HCT116 (cell line): ENCODE measurements around the gene CLIP2. TPM values are rescaled to one million over a fixed set of nuclear protein-coding genes. Genes with fewer than 3 reads are reported as not detected.

Experiments used
- ATAC-seq: fragments of 200-7000 bp; cut with Tn5 transposase; 2 replicates; pipeline ENCODE4 v1.9.1; 2020; ENCODE audit warnings: mild to moderate bottlenecking, moderate library complexity
- BruUV-seq: library from RNA; stranded (reverse); fragments of 400-500 nt; replicated peaks from 2 replicates; lab custom pipeline; 2021; lab: Mats Ljungman, UMichigan
- CTCF ChIA-PET: fragments of 300-600 bp; sonication (Branson Sonifier 250); formaldehyde crosslinking; loops from one replicate; lab custom pipeline; 2021; ENCODE audit warnings: antibody characterized with exemption; lab: Charles Lee
- POLR2A ChIA-PET: fragments of 300-600, 350-600 bp; sonication (Branson Sonifier 250); formaldehyde crosslinking; loops from one replicate; lab custom pipeline; 2021; ENCODE audit warnings: antibody characterized with exemption; lab: Charles Lee
- RAD21 ChIA-PET, 2 experiments: fragments of 300-600 bp; sonication (Branson Sonifier 250); formaldehyde crosslinking; loops; one replicate each; lab custom pipeline; 2023; ENCODE audit warnings: low total read pairs in 2 of 2; ENCODE audit not compliant: uncharacterized antibody in 2 of 2, unreplicated experiment in 2 of 2, low non-redundant PET in 1 of 2; lab: Charles Lee
- DNase-seq: peaks from one replicate; pipeline ENCODE4 v3.0.0-alpha.2; 2010; ENCODE audit warnings: low read depth, low spot score
- H2AFZ ChIP-seq: fragments of 200-600 bp; shearing (Covaris generic), sonication (generic); 2 replicates; pipeline ENCODE4 v1.6.1; 2017; ENCODE audit warnings: low read depth, mixed run types, mixed read lengths, antibody characterized with exemption, low read length; ENCODE audit not compliant: poor library complexity, severe bottlenecking
- H3K27ac ChIP-seq: 2 replicates; pipeline ENCODE4 v1.5.1; 2012; ENCODE audit warnings: low read depth, low read length
- H3K27me3 ChIP-seq: fragments of 200-600 bp; sonication (generic); 2 replicates; pipeline ENCODE4 v1.6.1; 2016; ENCODE audit warnings: mixed run types, low read length, mixed read lengths; ENCODE audit not compliant: insufficient read depth
- H3K36me3 ChIP-seq, 2 experiments: fragments of 200-500 bp in 1 of 2; fragments of 200-600 bp in 1 of 2; sonication (Bioruptor generic) in 1 of 2; sonication (generic) in 1 of 2; 2 replicates each; pipeline versions ENCODE4 v1.5.1 to v1.6.1; 2014 to 2016; ENCODE audit warnings: low read length in 2 of 2, inconsistent platforms in 1 of 2, mixed read lengths in 1 of 2, mixed run types in 1 of 2; ENCODE audit not compliant: insufficient read depth in 2 of 2, control insufficient read depth in 1 of 2
- H3K4me1 ChIP-seq, 2 experiments: fragments of 200-600 bp in 1 of 2; sonication (generic) in 1 of 2; 2 replicates each; pipeline versions ENCODE4 v1.5.1 to v1.6.1; 2012 to 2017; ENCODE audit warnings: low read length in 2 of 2, inconsistent platforms in 1 of 2, mild to moderate bottlenecking in 1 of 2, mixed read lengths in 1 of 2, mixed run types in 1 of 2, moderate library complexity in 1 of 2; ENCODE audit not compliant: insufficient read depth in 2 of 2, control insufficient read depth in 1 of 2
- H3K4me2 ChIP-seq: fragments of 200-600 bp; sonication (generic); 2 replicates; pipeline ENCODE4 v1.6.1; 2017; ENCODE audit warnings: mixed run types, low read length, mixed read lengths
- H3K4me3 ChIP-seq, 2 experiments: fragments of 200-600 bp in 1 of 2; sonication (generic) in 1 of 2; replicated peaks in 1 of 2; 2 replicates each; pipeline ENCODE4 v1.5.1; 2011 to 2016; ENCODE audit warnings: low read length in 2 of 2, control low read depth in 1 of 2, low read depth in 1 of 2, mild to moderate bottlenecking in 1 of 2, mixed read lengths in 1 of 2, mixed run types in 1 of 2
- H3K79me2 ChIP-seq: fragments of 200-600 bp; sonication (generic); 2 replicates; pipeline ENCODE4 v1.6.1; 2017; ENCODE audit warnings: mild to moderate bottlenecking, mixed run types, low read length, moderate library complexity, mixed read lengths; ENCODE audit not compliant: insufficient read depth
- H3K9ac ChIP-seq: fragments of 200-600 bp; sonication (generic); 2 replicates; pipeline ENCODE4 v1.6.1; 2016; ENCODE audit warnings: low read length, mixed read lengths
- H3K9me2 ChIP-seq: fragments of 200-600 bp; sonication (generic), shearing (Covaris generic); 2 replicates; pipeline ENCODE4 v1.6.1; 2017; ENCODE audit warnings: mixed run types, mild to moderate bottlenecking, moderate library complexity; ENCODE audit not compliant: insufficient read depth
- H3K9me3 ChIP-seq, 2 experiments: fragments of 200-500 bp in 1 of 2; fragments of 200-600 bp in 1 of 2; sonication (Bioruptor generic) in 1 of 2; sonication (generic) in 1 of 2; 2 replicates each; pipeline ENCODE4 v1.6.1; 2014 to 2017; ENCODE audit warnings: low read length in 2 of 2, mixed read lengths in 2 of 2, inconsistent platforms in 1 of 2, low read depth in 1 of 2, mild to moderate bottlenecking in 1 of 2, mixed run types in 1 of 2, moderate library complexity in 1 of 2; ENCODE audit not compliant: control insufficient read depth in 1 of 2, insufficient read depth in 1 of 2
- H4K20me1 ChIP-seq: fragments of 200-600 bp; sonication (generic), shearing (Covaris generic); 2 replicates; pipeline ENCODE4 v1.6.1; 2017; ENCODE audit warnings: mixed run types, mild to moderate bottlenecking, moderate library complexity; ENCODE audit not compliant: insufficient read depth
- CBX3 ChIP-seq: IDR thresholded peaks from 2 replicates; pipeline ENCODE4 v1.6.1; 2012; ENCODE audit warnings: low read depth
- CEBPB ChIP-seq: IDR thresholded peaks from 2 replicates; pipeline ENCODE4 v1.6.1; 2012; ENCODE audit warnings: low read depth
- EGR1 ChIP-seq: IDR thresholded peaks from 2 replicates; pipeline ENCODE4 v1.6.1; 2012; ENCODE audit warnings: low read depth
- ELF1 ChIP-seq: IDR thresholded peaks from 2 replicates; pipeline ENCODE4 v1.6.1; 2012; ENCODE audit warnings: low read depth, borderline replicate concordance
- EZH2phosphoT487 ChIP-seq: fragments of 200-600 bp; IDR thresholded peaks from 2 replicates; pipeline ENCODE4 v1.6.1; 2018; ENCODE audit warnings: antibody characterized with exemption, borderline replicate concordance
- FOSL1 ChIP-seq: IDR thresholded peaks from 2 replicates; pipeline ENCODE4 v1.6.1; 2012; ENCODE audit warnings: low read depth
- JUND ChIP-seq: IDR thresholded peaks from 2 replicates; pipeline ENCODE4 v1.6.1; 2012
- MAX ChIP-seq: IDR thresholded peaks from 2 replicates; pipeline ENCODE4 v1.6.1; 2012
- SIN3A ChIP-seq: IDR thresholded peaks from 2 replicates; pipeline ENCODE4 v1.6.1; 2012; ENCODE audit warnings: low read depth
- SP1 ChIP-seq: IDR thresholded peaks from 2 replicates; pipeline ENCODE4 v1.6.1; 2012; ENCODE audit warnings: low read depth
- YY1 ChIP-seq: IDR thresholded peaks from 2 replicates; pipeline ENCODE4 v1.6.1; 2011; ENCODE audit warnings: low read length, low read depth, moderate library complexity, mild to moderate bottlenecking; ENCODE audit not compliant: insufficient replicate concordance; ENCODE audit errors: extremely low read depth
- ZBTB33 ChIP-seq: IDR thresholded peaks from 2 replicates; pipeline ENCODE4 v1.6.1; 2011; ENCODE audit warnings: mild to moderate bottlenecking, low read length, moderate library complexity; ENCODE audit not compliant: insufficient replicate concordance; ENCODE audit errors: extremely low read depth
- ZNF274 ChIP-seq: fragments of 200-500 bp; sonication (Bioruptor generic); IDR thresholded peaks from 2 replicates; pipeline ENCODE4 v1.6.1; 2014; ENCODE audit warnings: mild to moderate bottlenecking, low read depth, low read length, inconsistent platforms
- intact Hi-C: fragments of 100-400 bp; cut with micrococcal nuclease; formaldehyde crosslinking; loops from 2 replicates; pipeline ENCODE4 v1.10.0; 2022
- total RNA-seq: library from RNA; stranded (reverse); gene quantifications from one replicate; pipeline ENCODE4 v1.2.1, GENCODE V29; 2021; ENCODE audit not compliant: unreplicated experiment
- TF ChIP-seq, protein P1 (sequence below): IDR thresholded peaks from 2 replicates; pipeline ENCODE4 v1.6.1; 2012; ENCODE audit warnings: low read depth

CLIP2 gene
- total RNA-seq, 1 experiment from 2014 or later: 40.1 TPM

DNA sequence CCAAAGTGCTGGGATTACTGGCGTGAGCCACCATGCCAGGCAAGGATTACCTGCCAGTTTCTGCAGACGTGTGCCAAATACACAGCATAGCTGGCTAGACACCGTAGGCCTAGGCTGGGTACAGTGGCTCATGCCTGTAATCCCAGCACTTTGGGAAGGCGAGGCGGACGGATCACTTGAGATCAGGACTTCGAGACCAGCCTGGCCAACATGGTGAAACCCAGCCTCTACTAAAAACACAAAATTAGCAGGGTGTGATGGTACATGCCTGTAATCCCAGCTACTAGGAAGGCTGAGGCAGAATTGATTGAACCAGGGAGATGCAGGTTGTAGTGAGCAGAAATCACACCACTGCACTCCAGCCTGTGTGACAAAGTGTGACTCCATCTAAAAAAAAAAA lies 35.9 kb upstream of the CLIP2 start:
- peaks cover 8 to 26% of the 10 kb centered on the region in 2 experiments; a peak in 3 of 4 replicates for H3K4me1 ChIP-seq
- H3K79me2 ChIP-seq: peaks cover 58% of the 10 kb centered on the region
- peak overlapping the region; percentile 82 for H3K4me2 ChIP-seq
- no TSS peak for BruUV-seq
- H3K27me3 ChIP-seq: no peaks in the 10 kb centered on the region
- POLR2A ChIA-PET: no interaction called here
- peaks cover 21 to 32% of the 10 kb centered on the region in 2 experiments for H3K36me3 ChIP-seq
- ATAC-seq: no peak
- intact Hi-C loops: no loop called here
- TF ChIP-seq CBX3 (no peak), JUND (no peak), EZH2phosphoT487 (no peak), YY1 (no peak), CEBPB (no peak), EGR1 (no peak)
- TF ChIP-seq, all 23 proteins: peak for 0
- H2AFZ ChIP-seq: no peak overlapping the region
- no peaks in the 10 kb centered on the region for H3K9me3 ChIP-seq
- peak overlapping the region; percentile 94 for H3K9ac ChIP-seq
- peak overlapping the region; percentile 84 for H3K27ac ChIP-seq
- ChIA-PET RAD21 (interaction anchor here in 1 of 2 experiments (0.5 kb wide), 1 partner anchor 186 kb away, joined by 6 read pairs; no protein-coding TSS in a partner anchor), CTCF (interaction anchor here (1.1 kb wide), 1 partner anchor 47 kb away, joined by 5 read pairs; no protein-coding TSS in a partner anchor)
- no peaks in the 10 kb centered on the region for H3K9me2 ChIP-seq
- DNase-seq: no peak
- peak overlapping the region; percentile 92 to 98 for H3K4me3 ChIP-seq
- H4K20me1 ChIP-seq: no peaks in the 10 kb centered on the region

DNA sequence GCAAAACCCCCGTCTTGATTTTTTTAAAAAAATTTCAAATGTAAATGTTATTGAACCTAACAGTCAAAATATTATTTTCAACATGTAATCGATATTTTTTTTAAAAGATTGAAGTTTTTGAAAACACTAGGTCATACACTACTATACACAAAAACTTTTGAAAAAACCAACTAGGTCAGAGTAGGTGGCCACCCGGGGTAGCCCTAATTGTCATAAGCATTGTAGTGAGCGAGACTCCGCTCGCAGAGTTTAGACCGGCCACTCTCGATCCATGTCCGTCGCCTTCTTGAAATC lies 35.4 kb upstream of the CLIP2 start:
- peaks cover 54% of the 10 kb centered on the region for H3K79me2 ChIP-seq
- no peaks in the 10 kb centered on the region for H3K9me3 ChIP-seq
- peak overlapping the region; percentile 92 to 98 for H3K4me3 ChIP-seq
- RAD21 ChIA-PET: interaction anchor here in 1 of 2 experiments (0.5 kb wide), 1 partner anchor 186 kb away, joined by 6 read pairs; no protein-coding TSS in a partner anchor
- intact Hi-C loops: no loop called here
- H3K9me2 ChIP-seq: no peaks in the 10 kb centered on the region
- H2AFZ ChIP-seq: no peak overlapping the region
- DNase-seq: no peak
- peaks cover 20 to 27% of the 10 kb centered on the region in 2 experiments for H3K36me3 ChIP-seq
- BruUV-seq: TSS peak; percentile 80
- ATAC-seq: peak; percentile 25
- no peaks in the 10 kb centered on the region for H4K20me1 ChIP-seq
- H3K27ac ChIP-seq: peak overlapping the region; percentile 84
- H3K27me3 ChIP-seq: no peaks in the 10 kb centered on the region
- peak overlapping the region; percentile 82 for H3K4me2 ChIP-seq
- peaks cover 12 to 30% of the 10 kb centered on the region in 2 experiments; a peak in 3 of 4 replicates for H3K4me1 ChIP-seq
- H3K9ac ChIP-seq: peak overlapping the region; percentile 94
- POLR2A ChIA-PET: no interaction called here
- CTCF ChIA-PET: no interaction called here
- TF ChIP-seq ZNF274 (no peak), SIN3A (no peak), MAX (no peak), SP1 (no peak), ELF1 (no peak), EGR1 (no peak), CBX3 (no peak), YY1 (no peak), ZBTB33 (no peak), FOSL1 (no peak)
- TF ChIP-seq, protein P1, sequence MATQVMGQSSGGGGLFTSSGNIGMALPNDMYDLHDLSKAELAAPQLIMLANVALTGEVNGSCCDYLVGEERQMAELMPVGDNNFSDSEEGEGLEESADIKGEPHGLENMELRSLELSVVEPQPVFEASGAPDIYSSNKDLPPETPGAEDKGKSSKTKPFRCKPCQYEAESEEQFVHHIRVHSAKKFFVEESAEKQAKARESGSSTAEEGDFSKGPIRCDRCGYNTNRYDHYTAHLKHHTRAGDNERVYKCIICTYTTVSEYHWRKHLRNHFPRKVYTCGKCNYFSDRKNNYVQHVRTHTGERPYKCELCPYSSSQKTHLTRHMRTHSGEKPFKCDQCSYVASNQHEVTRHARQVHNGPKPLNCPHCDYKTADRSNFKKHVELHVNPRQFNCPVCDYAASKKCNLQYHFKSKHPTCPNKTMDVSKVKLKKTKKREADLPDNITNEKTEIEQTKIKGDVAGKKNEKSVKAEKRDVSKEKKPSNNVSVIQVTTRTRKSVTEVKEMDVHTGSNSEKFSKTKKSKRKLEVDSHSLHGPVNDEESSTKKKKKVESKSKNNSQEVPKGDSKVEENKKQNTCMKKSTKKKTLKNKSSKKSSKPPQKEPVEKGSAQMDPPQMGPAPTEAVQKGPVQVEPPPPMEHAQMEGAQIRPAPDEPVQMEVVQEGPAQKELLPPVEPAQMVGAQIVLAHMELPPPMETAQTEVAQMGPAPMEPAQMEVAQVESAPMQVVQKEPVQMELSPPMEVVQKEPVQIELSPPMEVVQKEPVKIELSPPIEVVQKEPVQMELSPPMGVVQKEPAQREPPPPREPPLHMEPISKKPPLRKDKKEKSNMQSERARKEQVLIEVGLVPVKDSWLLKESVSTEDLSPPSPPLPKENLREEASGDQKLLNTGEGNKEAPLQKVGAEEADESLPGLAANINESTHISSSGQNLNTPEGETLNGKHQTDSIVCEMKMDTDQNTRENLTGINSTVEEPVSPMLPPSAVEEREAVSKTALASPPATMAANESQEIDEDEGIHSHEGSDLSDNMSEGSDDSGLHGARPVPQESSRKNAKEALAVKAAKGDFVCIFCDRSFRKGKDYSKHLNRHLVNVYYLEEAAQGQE: no peak
